BJ (cell line): Measurements from ENCODE around the gene ETF1. TPM values are rescaled to one million over a fixed set of nuclear protein-coding genes. Genes with fewer than 3 reads are reported as not detected.
A peak's percentile ranks its signal among the peaks of the same experiment; 100 is the strongest.

Experiments
- CTCF ChIA-PET: fragments of 350-600 bp; formaldehyde crosslinking; extraction: SDS; loops from one replicate; lab custom pipeline; 2021; ENCODE audit warnings: antibody characterized with exemption, inconsistent platforms; lab: Yijun Ruan, JAX
- POLR2A ChIA-PET: fragments of 300-600 bp; sonication (Branson Sonifier 250); formaldehyde crosslinking; extraction: SDS; loops from one replicate; lab custom pipeline; 2021; ENCODE audit warnings: antibody characterized with exemption; lab: Charles Lee
- DNase-seq: peaks from one replicate; pipeline ENCODE4 v3.0.0-alpha.2; 2011; ENCODE audit warnings: low read depth
- H3K27me3 ChIP-seq: 2 replicates; pipeline ENCODE4 v1.6.0; 2011; ENCODE audit warnings: low read length; ENCODE audit not compliant: control insufficient read depth, insufficient read depth
- H3K36me3 ChIP-seq: 2 replicates; pipeline ENCODE4 v1.5.1; 2011; ENCODE audit warnings: low read length; ENCODE audit not compliant: control insufficient read depth, insufficient read depth
- H3K4me3 ChIP-seq: 2 replicates; pipeline ENCODE4 v1.5.1; 2011; ENCODE audit warnings: low read depth, mild to moderate bottlenecking, control low read depth, low read length
- polyA plus RNA-seq: library from polyadenylated mRNA; depleted of rRNA; stranded (reverse); fragments of >200 nt; gene quantifications from 2 replicates; pipeline ENCODE4 v1.2.3, GENCODE V29; 2011
- TF ChIP-seq, protein P1 (sequence below): IDR thresholded peaks from 2 replicates; pipeline ENCODE4 v1.5.1; 2011; ENCODE audit warnings: low read depth, mild to moderate bottlenecking, control low read depth, inconsistent platforms, low read length, moderate library complexity; ENCODE audit not compliant: insufficient read depth

Gene ETF1
- polyA plus RNA-seq, 1 experiment: 52.4 TPM

DNA sequence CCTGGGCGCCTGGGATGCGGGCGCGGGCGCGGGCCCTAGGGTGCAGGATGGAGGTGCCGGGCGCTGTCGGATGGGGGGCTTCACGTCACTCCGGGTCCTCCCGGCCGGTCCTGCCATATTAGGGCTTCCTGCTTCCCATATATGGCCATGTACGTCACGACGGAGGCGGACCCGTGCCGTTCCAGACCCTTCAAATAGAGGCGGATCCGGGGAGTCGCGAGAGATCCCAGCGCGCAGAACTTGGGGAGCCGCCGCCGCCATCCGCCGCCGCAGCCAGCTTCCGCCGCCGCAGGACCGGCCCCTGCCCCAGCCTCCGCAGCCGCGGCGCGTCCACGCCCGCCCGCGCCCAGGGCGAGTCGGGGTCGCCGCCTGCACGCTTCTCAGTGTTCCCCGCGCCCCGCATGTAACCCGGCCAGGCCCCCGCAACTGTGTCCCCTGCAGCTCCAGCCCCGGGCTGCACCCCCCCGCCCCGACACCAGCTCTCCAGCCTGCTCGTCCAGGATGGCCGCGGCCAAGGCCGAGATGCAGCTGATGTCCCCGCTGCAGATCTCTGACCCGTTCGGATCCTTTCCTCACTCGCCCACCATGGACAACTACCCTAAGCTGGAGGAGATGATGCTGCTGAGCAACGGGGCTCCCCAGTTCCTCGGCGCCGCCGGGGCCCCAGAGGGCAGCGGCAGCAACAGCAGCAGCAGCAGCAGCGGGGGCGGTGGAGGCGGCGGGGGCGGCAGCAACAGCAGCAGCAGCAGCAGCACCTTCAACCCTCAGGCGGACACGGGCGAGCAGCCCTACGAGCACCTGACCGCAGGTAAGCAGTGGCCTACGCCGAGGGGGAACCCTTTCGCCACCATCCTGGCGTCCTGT, 77.5 kb downstream of the ETF1 start, which contains the start of gene EGR1:
TSS of gene EGR1 (plus strand) at position 219 of the 864 bp plus-strand sequence. CDS start at position 502, 283 bp downstream.
- DNase-seq: peak; percentile 51
- TF ChIP-seq, protein P1, sequence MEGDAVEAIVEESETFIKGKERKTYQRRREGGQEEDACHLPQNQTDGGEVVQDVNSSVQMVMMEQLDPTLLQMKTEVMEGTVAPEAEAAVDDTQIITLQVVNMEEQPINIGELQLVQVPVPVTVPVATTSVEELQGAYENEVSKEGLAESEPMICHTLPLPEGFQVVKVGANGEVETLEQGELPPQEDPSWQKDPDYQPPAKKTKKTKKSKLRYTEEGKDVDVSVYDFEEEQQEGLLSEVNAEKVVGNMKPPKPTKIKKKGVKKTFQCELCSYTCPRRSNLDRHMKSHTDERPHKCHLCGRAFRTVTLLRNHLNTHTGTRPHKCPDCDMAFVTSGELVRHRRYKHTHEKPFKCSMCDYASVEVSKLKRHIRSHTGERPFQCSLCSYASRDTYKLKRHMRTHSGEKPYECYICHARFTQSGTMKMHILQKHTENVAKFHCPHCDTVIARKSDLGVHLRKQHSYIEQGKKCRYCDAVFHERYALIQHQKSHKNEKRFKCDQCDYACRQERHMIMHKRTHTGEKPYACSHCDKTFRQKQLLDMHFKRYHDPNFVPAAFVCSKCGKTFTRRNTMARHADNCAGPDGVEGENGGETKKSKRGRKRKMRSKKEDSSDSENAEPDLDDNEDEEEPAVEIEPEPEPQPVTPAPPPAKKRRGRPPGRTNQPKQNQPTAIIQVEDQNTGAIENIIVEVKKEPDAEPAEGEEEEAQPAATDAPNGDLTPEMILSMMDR: no peak
- CTCF ChIA-PET: interaction anchor here (0.9 to 11.1 kb wide), 15 partner anchors 11 to 814 kb away, joined by 3 to 101 read pairs (median 8); no protein-coding TSS in a partner anchor
- H3K27me3 ChIP-seq: no peaks in the 10 kb centered on the region
- H3K4me3 ChIP-seq: peak within 1 kb of the TSS; percentile 84
- peaks cover 8% of the 10 kb centered on the region for H3K36me3 ChIP-seq
- POLR2A ChIA-PET: interaction anchor here (0.6 to 2.2 kb wide), 3 partner anchors 10 to 77 kb away, joined by 3 to 6 read pairs (median 4); partner anchors contain the start of gene ETF1

DNA sequence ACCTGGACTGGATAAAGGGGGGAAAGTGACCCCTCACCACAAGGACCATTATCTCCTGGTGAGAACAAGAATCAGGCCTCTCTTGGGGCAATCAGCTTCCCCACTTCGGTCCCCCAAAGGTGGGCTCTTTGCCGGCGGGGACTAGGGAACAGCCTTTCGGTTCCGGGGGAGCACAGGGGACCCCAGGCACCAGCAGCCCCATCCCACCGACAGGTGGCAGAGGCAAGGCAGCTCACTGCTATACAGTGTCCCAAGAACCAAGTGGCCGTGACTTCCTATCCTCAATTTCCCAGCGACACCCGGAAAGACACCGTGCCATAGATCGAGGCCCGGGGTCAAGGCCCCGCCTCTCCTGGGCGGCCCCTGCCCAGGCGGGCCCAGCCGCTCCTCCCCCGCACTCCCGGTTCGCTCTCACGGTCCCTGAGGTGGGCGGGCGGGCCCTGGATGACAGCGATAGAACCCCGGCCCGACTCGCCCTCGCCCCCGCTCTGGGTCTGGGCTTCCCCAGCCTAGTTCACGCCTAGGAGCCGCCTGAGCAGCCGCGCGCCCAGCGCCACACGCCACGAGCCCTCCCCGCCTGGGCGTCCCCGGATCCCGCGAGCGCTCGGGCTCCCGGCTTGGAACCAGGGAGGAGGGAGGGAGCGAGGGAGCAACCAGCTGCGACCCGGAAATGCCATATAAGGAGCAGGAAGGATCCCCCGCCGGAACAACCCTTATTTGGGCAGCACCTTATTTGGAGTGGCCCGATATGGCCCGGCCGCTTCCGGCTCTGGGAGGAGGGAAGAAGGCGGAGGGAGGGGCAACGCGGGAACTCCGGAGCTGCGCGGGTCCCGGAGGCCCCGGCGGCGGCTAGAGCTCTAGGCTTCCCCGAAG, 78.4 kb downstream of the ETF1 start:
- H3K27me3 ChIP-seq: no peaks in the 10 kb centered on the region
- DNase-seq: peak; percentile 89
- TF ChIP-seq, protein P1: no peak
- H3K4me3 ChIP-seq: peak overlapping the region; percentile 84
- POLR2A ChIA-PET: interaction anchor here (0.5 to 2.2 kb wide), 2 partner anchors 78 to 1177 kb away, joined by 3 to 6 read pairs; partner anchors contain the start of gene ETF1
- H3K36me3 ChIP-seq: peaks cover 8% of the 10 kb centered on the region
- CTCF ChIA-PET: interaction anchor here (0.9 to 11.1 kb wide), 16 partner anchors 10 to 815 kb away, joined by 3 to 101 read pairs (median 8); partner anchors contain the start of gene ETF1

DNA sequence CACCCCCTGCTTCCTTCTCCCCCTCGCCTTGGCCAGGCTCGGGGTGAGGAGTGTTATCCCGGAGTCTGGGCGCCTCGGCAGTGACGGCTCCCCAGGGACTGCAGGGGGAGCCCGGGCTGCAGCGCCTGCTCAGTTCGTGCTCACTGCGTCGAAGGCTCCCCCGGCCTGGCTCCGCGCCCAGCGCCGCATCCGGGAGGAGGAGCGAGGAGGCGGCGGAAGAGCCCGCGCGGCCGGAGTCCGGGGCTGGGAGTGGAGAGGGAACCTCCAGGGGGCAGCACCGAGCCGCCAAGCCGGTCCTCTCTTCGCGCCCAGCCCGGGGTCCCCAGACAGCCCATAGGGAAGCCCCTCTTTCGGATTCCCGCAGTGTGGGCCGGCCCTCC, 79.0 kb downstream of the ETF1 start:
- CTCF ChIA-PET: interaction anchor here (1.0 to 11.1 kb wide), 13 partner anchors 9 to 84 kb away, joined by 3 to 101 read pairs (median 11); partner anchors contain the start of gene ETF1
- peak; percentile 71 for DNase-seq
- POLR2A ChIA-PET: interaction anchor here (0.5 kb wide), 1 partner anchor 1177 kb away, joined by 3 read pairs; no protein-coding TSS in a partner anchor
- Histone ChIP-seq H3K4me3 (peak overlapping the region; percentile 84), H3K27me3 (no peaks in the 10 kb centered on the region), H3K36me3 (peaks cover 8% of the 10 kb centered on the region)
- TF ChIP-seq, protein P1: peak; percentile 79

DNA sequence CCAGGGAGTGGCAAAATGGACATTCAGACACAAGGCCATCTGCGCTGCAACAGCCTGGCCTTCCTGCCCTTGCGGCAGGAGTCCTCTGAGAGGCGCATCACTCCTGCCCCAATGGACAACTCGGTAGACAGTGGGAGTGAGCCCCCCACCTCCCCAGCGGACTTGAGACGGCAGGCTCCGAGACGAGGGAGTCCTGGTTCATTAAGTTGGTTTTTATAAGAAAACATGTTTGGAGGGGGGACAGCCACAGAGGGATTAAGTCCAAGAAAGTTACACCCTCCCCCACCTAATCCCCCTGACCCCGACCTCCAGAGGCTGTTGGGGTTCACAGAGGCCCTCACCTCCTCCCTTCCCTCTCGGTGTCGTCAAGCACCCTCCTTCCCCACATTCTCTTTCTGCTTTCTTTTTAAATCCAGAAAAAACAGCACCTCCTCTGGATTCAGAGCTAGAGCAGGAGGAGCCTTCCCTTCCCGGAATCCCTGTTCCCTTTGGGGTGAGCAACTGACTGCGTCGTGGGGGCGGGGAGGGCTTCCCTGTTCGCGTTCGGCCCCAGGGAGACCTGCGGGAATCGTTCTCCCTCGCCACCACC, 79.5 kb downstream of the ETF1 start:
- TF ChIP-seq, protein P1: peak; percentile 27
- ChIA-PET POLR2A (interaction anchor here (0.5 kb wide), 1 partner anchor 1176 kb away, joined by 3 read pairs; no protein-coding TSS in a partner anchor), CTCF (interaction anchor here (1.0 to 11.1 kb wide), 9 partner anchors 8 to 84 kb away, joined by 5 to 101 read pairs (median 11); partner anchors contain the start of gene ETF1)
- no peaks in the 10 kb centered on the region for H3K27me3 ChIP-seq
- peaks cover 8% of the 10 kb centered on the region for H3K36me3 ChIP-seq
- peak overlapping the region; percentile 84 for H3K4me3 ChIP-seq
- DNase-seq: no peak
